ENCODE results near the gene BCAS3. TPM values are rescaled to one million over a fixed set of nuclear protein-coding genes. Genes with fewer than 3 reads are reported as not detected.

The BCAS3 gene
- total and polyA plus RNA-seq, 9 donors, result 9.4 to 37.0 (median 21.6) TPM

- intact Hi-C loops (cut with DNase I), result no loop called here
- no peaks in the 10 kb centered on the region for H3K36me3 ChIP-seq
- DNase-seq, result no peak
- no peaks in the 10 kb centered on the region for H3K27me3 ChIP-seq
- H3K4me3 ChIP-seq, result no peak overlapping the region
- TF ChIP-seq, protein P1, sequence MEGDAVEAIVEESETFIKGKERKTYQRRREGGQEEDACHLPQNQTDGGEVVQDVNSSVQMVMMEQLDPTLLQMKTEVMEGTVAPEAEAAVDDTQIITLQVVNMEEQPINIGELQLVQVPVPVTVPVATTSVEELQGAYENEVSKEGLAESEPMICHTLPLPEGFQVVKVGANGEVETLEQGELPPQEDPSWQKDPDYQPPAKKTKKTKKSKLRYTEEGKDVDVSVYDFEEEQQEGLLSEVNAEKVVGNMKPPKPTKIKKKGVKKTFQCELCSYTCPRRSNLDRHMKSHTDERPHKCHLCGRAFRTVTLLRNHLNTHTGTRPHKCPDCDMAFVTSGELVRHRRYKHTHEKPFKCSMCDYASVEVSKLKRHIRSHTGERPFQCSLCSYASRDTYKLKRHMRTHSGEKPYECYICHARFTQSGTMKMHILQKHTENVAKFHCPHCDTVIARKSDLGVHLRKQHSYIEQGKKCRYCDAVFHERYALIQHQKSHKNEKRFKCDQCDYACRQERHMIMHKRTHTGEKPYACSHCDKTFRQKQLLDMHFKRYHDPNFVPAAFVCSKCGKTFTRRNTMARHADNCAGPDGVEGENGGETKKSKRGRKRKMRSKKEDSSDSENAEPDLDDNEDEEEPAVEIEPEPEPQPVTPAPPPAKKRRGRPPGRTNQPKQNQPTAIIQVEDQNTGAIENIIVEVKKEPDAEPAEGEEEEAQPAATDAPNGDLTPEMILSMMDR (IDR thresholded peaks at IDR 0.05), result no peak
- TF ChIP-seq POLR2A (IDR thresholded peaks at IDR 0.05), result no peak
- TF ChIP-seq EP300 (IDR thresholded peaks at IDR 0.05), result no peak
- no peak overlapping the region for H3K27ac ChIP-seq
- H3K9me3 ChIP-seq, result no peaks in the 10 kb centered on the region
- no peaks in the 10 kb centered on the region for H3K4me1 ChIP-seq (ENCODE audit: insufficient read depth)
Observed at GRCh38 chr17:61047515-61047914, 369.9 kb downstream of the BCAS3 start.

GRCh38 chr17:61048376-61049106, 370.9 kb downstream of the BCAS3 start:
- TF ChIP-seq EP300 (IDR thresholded peaks at IDR 0.05) (no peak), POLR2A (IDR thresholded peaks at IDR 0.05) (no peak)
- TF ChIP-seq, protein P1 (IDR thresholded peaks at IDR 0.05), result no peak
- Histone ChIP-seq H3K4me1 (ENCODE audit: insufficient read depth) (no peaks in the 10 kb centered on the region), H3K27me3 (no peaks in the 10 kb centered on the region), H3K27ac (no peak overlapping the region), H3K4me3 (no peak overlapping the region), H3K9me3 (no peaks in the 10 kb centered on the region), H3K36me3 (no peaks in the 10 kb centered on the region)
- DNase-seq, result no peak
- 43 to 78% (median 61%) methylated on average over 3 of the region's 3 CpGs for WGBS, 3 donors
- intact Hi-C loops (cut with DNase I), result no loop called here

DNA sequence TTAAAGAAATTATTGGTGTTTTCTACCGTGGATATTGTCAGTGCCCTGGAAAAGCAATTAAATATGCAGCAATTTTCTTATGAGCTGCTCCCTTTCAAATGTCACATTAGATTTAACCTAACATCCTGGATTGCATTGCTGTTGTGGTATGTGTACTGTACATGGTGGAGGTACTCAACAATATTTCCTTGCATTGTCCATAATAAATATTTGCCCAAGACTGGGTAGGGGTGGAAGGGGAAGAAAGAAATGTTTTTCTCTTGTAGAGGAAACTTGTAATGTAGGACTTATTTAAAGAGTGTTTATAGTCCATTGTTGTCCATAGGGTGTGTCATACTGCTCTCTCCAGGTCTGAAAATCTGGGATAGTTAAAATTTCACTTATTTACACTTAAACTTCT, 375.8 kb downstream of the BCAS3 start:
- H3K27ac ChIP-seq, result no peak overlapping the region
- TF ChIP-seq POLR2A (IDR thresholded peaks at IDR 0.05), result no peak
- no peak for TF ChIP-seq EP300 (IDR thresholded peaks at IDR 0.05)
- TF ChIP-seq, protein P1 (IDR thresholded peaks at IDR 0.05), result no peak
- no peak overlapping the region for H3K4me3 ChIP-seq
- 30 to 44% (median 34%) methylated on average over 1 of the region's 1 CpG for WGBS, 3 donors
- DNase-seq, result no peak
- H3K27me3 ChIP-seq, result no peaks in the 10 kb centered on the region
- H3K36me3 ChIP-seq, result no peaks in the 10 kb centered on the region
- H3K4me1 ChIP-seq (ENCODE audit: insufficient read depth), result no peaks in the 10 kb centered on the region
- intact Hi-C loops (cut with DNase I), result no loop called here
- no peaks in the 10 kb centered on the region for H3K9me3 ChIP-seq

DNA sequence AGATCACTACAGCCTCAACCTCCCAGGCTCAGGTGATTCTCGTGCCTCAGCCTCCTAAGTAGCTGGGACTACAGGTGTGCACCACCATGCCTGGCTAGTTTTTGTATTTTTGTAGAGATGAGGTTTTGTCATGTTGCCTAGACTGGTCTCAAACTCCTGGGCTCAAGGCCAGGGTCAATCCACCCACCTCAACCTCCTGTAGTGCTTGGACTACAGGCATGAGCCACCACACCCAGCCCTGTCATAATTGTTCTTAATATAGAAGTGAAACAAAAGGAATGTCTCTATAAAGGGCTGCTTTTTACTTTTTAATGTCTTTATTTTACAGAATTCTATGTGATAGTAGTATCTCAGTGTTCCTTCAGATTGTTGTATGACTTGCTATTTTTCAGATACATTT, 376.8 kb downstream of the BCAS3 start:
- Histone ChIP-seq H3K4me1 (ENCODE audit: insufficient read depth) (no peaks in the 10 kb centered on the region), H3K27me3 (no peaks in the 10 kb centered on the region), H3K36me3 (no peaks in the 10 kb centered on the region), H3K4me3 (no peak overlapping the region), H3K9me3 (no peaks in the 10 kb centered on the region), H3K27ac (no peak overlapping the region)
- TF ChIP-seq, protein P1 (IDR thresholded peaks at IDR 0.05), result no peak
- TF ChIP-seq POLR2A (IDR thresholded peaks at IDR 0.05) (no peak), EP300 (IDR thresholded peaks at IDR 0.05) (no peak)
- DNase-seq, result no peak
- intact Hi-C loops (cut with DNase I), result no loop called here
- WGBS, 3 donors, result 100% methylated on average over 1 of the region's 1 CpG

Measured in ovary (tissue), 9 donors.